ENCODE measurements around the gene TRIM32.

TRIM32 gene

GRCh38 chr9:116687074-116687753 is at the start of gene TRIM32:
Gene TRIM32, plus strand, starts transcription at chr9:116687305. Its CDS starts 10,438 bp downstream, at chr9:116697743.
- DNase-seq, result peak; percentile 92

GRCh38 chr9:116639251-116639741 is 47.8 kb upstream of the TRIM32 start:
- DNase-seq, result no peak

- no peak for DNase-seq
Measured at GRCh38 chr9:116641292-116642059, 45.6 kb upstream of the TRIM32 start.

GRCh38 chr9:116643691-116644090 is 43.4 kb upstream of the TRIM32 start:
- no peak for DNase-seq

DNA sequence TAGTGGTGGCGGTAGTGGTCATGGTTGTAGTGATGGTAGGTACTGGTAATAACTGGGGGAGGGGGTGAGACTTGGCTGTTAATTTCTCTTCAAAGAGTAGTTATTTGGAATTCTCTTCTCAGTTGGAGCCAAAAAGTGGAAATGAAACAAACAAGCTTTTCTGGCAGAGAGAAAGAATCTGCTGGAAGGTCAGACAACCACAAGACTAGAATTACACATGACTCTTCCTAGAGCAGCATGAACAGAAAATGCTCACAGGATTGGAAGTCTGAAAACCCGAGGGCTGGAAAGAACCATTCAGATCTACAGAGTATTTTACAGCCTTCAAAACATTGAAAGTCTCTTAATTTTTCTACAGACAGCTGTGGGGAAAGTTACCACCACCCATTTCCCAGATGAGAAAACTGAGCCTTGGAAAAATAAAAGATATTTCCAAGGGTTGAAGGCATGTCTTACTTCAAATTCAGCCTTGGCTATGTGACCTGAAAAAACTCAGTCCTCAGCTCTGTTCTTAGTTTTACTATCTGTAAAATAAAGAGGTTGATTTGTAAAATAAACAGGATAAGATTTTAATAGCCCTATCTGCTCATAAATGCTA is 42.9 kb upstream of the TRIM32 start:
- no peak for DNase-seq

- no peak for DNase-seq
Measured at GRCh38 chr9:116646661-116647514, 40.2 kb upstream of the TRIM32 start.

GRCh38 chr9:116647515-116647809 is 39.6 kb upstream of the TRIM32 start:
- no peak for DNase-seq

- no peak for DNase-seq
Measured at GRCh38 chr9:116653348-116654058, 33.6 kb upstream of the TRIM32 start.

GRCh38 chr9:116654059-116654355 is 33.1 kb upstream of the TRIM32 start:
- no peak for DNase-seq

DNA sequence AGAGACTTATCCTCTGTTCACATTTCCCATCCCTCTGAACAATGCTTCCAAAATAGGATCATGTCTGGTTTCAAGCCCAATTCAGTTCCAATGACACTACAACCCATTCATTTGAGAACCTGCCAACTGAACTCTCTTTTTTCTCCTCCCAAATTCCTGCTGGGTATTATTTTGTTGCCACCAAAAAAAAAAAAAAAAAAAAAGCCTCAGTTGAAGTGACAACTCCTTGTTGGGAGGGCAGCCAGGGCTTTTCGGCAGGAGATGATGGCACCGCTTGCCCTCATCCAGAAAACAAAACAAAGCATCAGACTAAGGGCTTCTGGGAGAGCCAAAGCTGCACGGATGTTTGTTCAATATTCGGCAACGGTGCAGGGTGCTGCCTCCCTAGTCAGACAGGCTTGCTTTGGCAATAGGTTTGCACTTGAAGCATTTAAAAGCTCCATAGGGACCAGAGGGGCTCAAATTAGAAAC is 30.6 kb upstream of the TRIM32 start:
- no peak for DNase-seq

- DNase-seq, result no peak
Measured at GRCh38 chr9:116656977-116657376, 30.1 kb upstream of the TRIM32 start.

- no peak for DNase-seq
Measured at GRCh38 chr9:116658265-116658664, 28.8 kb upstream of the TRIM32 start.

DNA sequence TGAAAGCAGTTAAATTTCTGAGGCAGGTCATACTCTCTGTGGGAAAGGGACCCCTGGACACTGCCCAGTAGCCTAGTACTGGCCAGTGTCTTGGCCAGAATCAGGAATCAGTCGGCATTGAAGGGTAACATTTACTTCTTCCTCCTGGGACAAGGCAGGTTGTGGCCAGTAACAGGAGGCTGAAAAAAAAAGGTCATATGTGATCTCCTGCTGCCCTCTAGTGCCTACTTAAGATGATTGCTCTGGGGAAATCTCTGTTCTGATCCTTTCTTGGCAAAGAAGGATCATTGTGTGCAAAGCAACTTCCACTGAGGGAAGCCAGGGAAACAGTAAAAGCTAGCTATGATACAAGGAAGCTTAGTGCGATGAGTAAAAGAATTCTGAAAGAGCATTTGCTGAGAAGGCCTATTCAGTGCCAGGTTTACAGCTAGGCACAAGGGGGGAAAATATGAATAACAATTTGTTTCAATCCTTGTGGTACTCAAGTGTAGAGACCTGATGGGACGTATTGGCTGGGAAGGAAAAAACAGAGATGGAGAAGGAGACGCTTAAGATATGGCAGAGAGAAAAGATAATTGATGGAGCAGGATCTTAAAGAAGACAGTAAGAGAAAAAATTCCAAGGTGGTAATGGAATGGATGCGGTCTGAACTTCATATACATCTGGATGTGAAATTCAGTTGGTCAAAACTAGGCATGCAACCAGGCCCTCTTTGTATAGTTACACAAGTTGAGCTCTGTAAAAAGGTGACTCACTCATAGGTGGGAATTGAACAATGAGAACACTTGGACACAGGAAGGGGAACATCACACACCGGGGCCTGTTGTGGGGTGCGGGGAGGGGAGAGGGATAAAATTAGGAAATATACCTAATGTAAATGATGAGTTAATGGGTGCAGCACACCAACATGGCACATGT is 25.8 kb upstream of the TRIM32 start:
- DNase-seq, result no peak

- DNase-seq, result no peak
Measured at GRCh38 chr9:116662646-116663310, 24.3 kb upstream of the TRIM32 start.

- no peak for DNase-seq
Measured at GRCh38 chr9:116663581-116663980, 23.5 kb upstream of the TRIM32 start.

DNA sequence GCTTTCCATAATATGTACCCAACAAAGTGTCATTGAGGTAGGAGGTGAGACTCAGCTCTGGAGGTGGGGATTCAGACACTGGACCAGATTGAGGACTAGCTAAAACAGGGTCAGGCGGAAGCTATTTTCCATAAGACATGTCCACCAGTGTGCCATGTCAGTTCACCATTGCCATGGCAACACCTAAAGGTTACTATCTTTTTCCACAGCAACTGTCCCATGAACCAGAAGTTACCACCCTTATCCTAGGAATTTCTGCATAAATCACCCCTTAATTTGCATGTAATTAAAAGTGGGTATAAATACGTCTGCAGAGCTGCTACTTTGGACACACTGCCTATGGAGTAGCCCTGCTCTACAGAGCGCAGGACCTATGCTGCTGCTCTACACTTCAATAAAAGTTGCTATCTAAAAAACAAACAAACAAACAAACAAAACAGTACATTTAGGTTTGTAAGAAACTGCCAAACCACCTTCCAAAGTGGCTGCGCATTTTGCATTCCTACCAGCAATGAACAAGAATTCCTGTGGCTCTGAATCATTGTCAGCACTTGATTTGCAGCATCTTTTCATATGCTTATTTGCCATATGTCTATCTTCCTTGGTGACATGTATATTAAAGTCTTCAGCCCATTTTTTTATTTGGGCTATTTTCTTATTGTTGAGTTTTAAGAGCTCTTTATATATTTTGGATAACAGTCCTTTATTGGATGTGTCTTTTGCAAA is 18.0 kb upstream of the TRIM32 start:
- DNase-seq, result no peak

- DNase-seq, result no peak
Measured at GRCh38 chr9:116671605-116672004, 15.5 kb upstream of the TRIM32 start.

GRCh38 chr9:116673375-116673774 is 13.7 kb upstream of the TRIM32 start:
- no peak for DNase-seq

DNA sequence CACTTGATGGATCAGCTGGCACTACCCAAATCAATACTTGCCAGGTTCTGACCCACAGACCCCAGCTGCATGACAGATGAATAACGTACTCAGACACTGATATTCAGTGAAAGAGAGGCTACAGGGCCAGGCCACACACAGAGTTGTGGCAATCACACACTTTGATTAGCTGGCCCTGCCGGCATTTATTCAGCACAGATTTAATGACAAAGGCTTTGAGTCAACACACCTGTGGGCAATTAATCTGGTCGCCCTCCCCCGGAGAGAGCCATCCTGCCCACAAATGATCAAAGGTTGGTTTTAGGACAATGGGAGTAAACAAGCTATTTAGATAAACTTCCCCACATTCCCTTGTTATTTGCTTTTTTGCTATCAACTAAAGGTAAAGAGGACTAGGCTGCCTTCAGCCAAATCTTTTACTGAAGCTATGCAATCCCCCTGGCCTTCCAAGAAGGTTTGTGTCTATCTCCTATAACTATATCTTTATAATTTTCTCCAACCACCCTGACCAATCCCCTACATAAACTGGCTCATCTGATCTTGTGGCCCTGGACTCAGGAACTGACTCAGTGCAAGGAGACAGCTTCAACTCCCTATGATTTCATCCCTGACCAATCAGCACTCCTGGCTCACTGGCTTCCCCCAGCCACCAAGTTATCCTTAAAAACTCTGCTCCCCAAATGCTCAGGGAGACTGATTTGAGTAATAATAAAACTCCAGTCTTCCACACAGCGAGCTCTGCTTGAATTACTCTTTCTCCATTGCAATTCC is 12.7 kb upstream of the TRIM32 start:
- DNase-seq, result no peak
